ENCODE measurements around the gene ADH6. TPM values are rescaled to one million over a fixed set of nuclear protein-coding genes. Genes with fewer than 3 reads are reported as not detected.

Gene ADH6
- total RNA-seq, 1 experiment from 2014 or later, result not detected

GRCh38 chr4:99219479-99219878 lies 433 bp upstream of the ADH6 start:
- H3T11ph ChIP-seq (ENCODE audit: low read length), result no peak overlapping the region
- no peaks in the 10 kb centered on the region for H3K27me3 ChIP-seq (ENCODE audit: insufficient read depth, low read length)
- Mint-ChIP-seq H3K4me1 (peaks cover 12 to 15% of the 10 kb centered on the region in 2 experiments), H3K4me3 (no peak overlapping the region; a peak in 1 of 5 replicates), H3K27ac (peak overlapping the region in 1 of 3 experiments; percentile 86; a peak in 2 of 7 replicates), H3K9me3 (peaks cover 4 to 5% of the 10 kb centered on the region in 2 experiments; a peak in 4 of 5 replicates), H3K36me3 (ENCODE audit: insufficient read depth in 1 of 3, low read depth in 3 of 3) (peaks cover 0 to 7% (median 5%) of the 10 kb centered on the region in 3 experiments; a peak in 4 of 7 replicates), H3K27me3 (ENCODE audit: low read depth) (no peaks in the 10 kb centered on the region)
- H3K23me2 ChIP-seq (ENCODE audit: insufficient read length, low read depth, low read length, poor library complexity, severe bottlenecking), result no peaks in the 10 kb centered on the region
- H4K5ac ChIP-seq (ENCODE audit: insufficient read length, low read depth, low read length), result no peak overlapping the region
- H2AFZ ChIP-seq (ENCODE audit: low read length), result no peak overlapping the region
- no peak overlapping the region for H2AK5ac ChIP-seq (ENCODE audit: insufficient read length, low read length)
- H3K4me2 ChIP-seq (ENCODE audit: insufficient read depth, insufficient read length, low read length), result no peak overlapping the region
- no peaks in the 10 kb centered on the region; the same call in 1 of the 2 replicates for H3K4me1 ChIP-seq (ENCODE audit: insufficient read depth, low read length)
- no peak overlapping the region for H3K23ac ChIP-seq (ENCODE audit: insufficient read length, low read depth, low read length)
- WGBS (ENCODE audit: extremely low coverage, insufficient read length, low lambda C conversion rate), result no CpG with 5 or more reads among the region's 1 CpG
- H3K79me2 ChIP-seq (ENCODE audit: insufficient read depth, low read length), result no peaks in the 10 kb centered on the region
- no peak overlapping the region for H3K18ac ChIP-seq (ENCODE audit: insufficient read length, low read depth, low read length)
- H3K9me3 ChIP-seq (ENCODE audit: control insufficient read depth, low read depth, low read length), result no peaks in the 10 kb centered on the region
- no peak overlapping the region for H4K91ac ChIP-seq (ENCODE audit: insufficient read length, low read depth, low read length)
- H3K9ac ChIP-seq (ENCODE audit: extremely low read depth, insufficient read length, low read length), result no peak overlapping the region
- H3K56ac ChIP-seq (ENCODE audit: insufficient read length, low read depth, low read length), result no peak overlapping the region
- H3K4ac ChIP-seq (ENCODE audit: low read depth, low read length), result no peak overlapping the region
- no peaks in the 10 kb centered on the region for H4K20me1 ChIP-seq (ENCODE audit: control insufficient read depth, insufficient read depth, insufficient read length)
- TF ChIP-seq, protein P1, sequence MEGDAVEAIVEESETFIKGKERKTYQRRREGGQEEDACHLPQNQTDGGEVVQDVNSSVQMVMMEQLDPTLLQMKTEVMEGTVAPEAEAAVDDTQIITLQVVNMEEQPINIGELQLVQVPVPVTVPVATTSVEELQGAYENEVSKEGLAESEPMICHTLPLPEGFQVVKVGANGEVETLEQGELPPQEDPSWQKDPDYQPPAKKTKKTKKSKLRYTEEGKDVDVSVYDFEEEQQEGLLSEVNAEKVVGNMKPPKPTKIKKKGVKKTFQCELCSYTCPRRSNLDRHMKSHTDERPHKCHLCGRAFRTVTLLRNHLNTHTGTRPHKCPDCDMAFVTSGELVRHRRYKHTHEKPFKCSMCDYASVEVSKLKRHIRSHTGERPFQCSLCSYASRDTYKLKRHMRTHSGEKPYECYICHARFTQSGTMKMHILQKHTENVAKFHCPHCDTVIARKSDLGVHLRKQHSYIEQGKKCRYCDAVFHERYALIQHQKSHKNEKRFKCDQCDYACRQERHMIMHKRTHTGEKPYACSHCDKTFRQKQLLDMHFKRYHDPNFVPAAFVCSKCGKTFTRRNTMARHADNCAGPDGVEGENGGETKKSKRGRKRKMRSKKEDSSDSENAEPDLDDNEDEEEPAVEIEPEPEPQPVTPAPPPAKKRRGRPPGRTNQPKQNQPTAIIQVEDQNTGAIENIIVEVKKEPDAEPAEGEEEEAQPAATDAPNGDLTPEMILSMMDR (conservative IDR thresholded peaks at IDR 0.05), result no peak
- no peak overlapping the region for H4K8ac ChIP-seq (replicated peaks; ENCODE audit: insufficient read length, low read depth, low read length)
- no peak overlapping the region for H2BK5ac ChIP-seq (ENCODE audit: insufficient read length, low read length)
- H3K79me1 ChIP-seq (ENCODE audit: insufficient read depth, low read depth, low read length, poor library complexity, severe bottlenecking), result no peaks in the 10 kb centered on the region
- no peak for DNase-seq
- no peak overlapping the region for H2BK15ac ChIP-seq (ENCODE audit: low read depth, low read length)
- no peak overlapping the region for H2BK12ac ChIP-seq (ENCODE audit: insufficient read length, low read depth, low read length)
- H3K14ac ChIP-seq (ENCODE audit: insufficient read depth, low read length), result no peak overlapping the region
- no peak overlapping the region for H3K27ac ChIP-seq (ENCODE audit: insufficient read length, low read depth, low read length)
- no peak overlapping the region for H2BK120ac ChIP-seq (ENCODE audit: low read depth, low read length, poor library complexity, severe bottlenecking)
- no peak overlapping the region for H2BK20ac ChIP-seq (ENCODE audit: low read depth, low read length, poor library complexity, severe bottlenecking)

Data from H9 (cell line).